GM23338 (cell line): ENCODE results near the gene GALNT1. TPM values are rescaled to one million over a fixed set of nuclear protein-coding genes. Genes with fewer than 3 reads are reported as not detected.

Source experiments
- ATAC-seq: fragments of 200-7000 bp; cut with Tn5 transposase; 3 replicates; pipeline ENCODE4 v1.9.1; 2020
- DNase-seq: peaks from one replicate; pipeline ENCODE4 v3.0.0-alpha.2; 2015; ENCODE audit warnings: low spot score
- H2AFZ ChIP-seq: fragments of 200-600 bp; sonication (generic); 2 replicates; pipeline ENCODE4 v1.8.0; 2016; ENCODE audit warnings: antibody characterized with exemption, mild to moderate bottlenecking, moderate library complexity
- H3F3A ChIP-seq: fragments of 200-600 bp; sonication (generic); replicated peaks from 2 replicates; pipeline ENCODE4 v1.8.0; 2017; ENCODE audit warnings: antibody characterized with exemption, mixed run types, low read depth
- H3K27ac ChIP-seq: fragments of 200-600 bp; sonication (generic); 2 replicates; pipeline ENCODE4 v1.6.1; 2016; ENCODE audit warnings: low read depth
- H3K27me3 ChIP-seq: fragments of 200-600 bp; sonication (generic); 2 replicates; pipeline ENCODE4 v1.8.0; 2016; ENCODE audit warnings: mild to moderate bottlenecking, mixed run types, moderate library complexity; ENCODE audit not compliant: insufficient read depth
- H3K36me3 ChIP-seq: fragments of 200-600 bp; sonication (generic); 2 replicates; pipeline ENCODE4 v1.8.0; 2016; ENCODE audit warnings: mild to moderate bottlenecking; ENCODE audit not compliant: insufficient read depth
- H3K4me1 ChIP-seq: fragments of 200-600 bp; sonication (generic); 2 replicates; pipeline ENCODE4 v1.8.0; 2016; ENCODE audit warnings: mild to moderate bottlenecking, moderate library complexity; ENCODE audit not compliant: insufficient read depth
- H3K4me2 ChIP-seq: fragments of 200-600 bp; sonication (generic); 2 replicates; pipeline ENCODE4 v1.7.1; 2017; ENCODE audit warnings: mixed run types
- H3K4me3 ChIP-seq: fragments of 200-600 bp; sonication (generic); 2 replicates; pipeline ENCODE4 v1.6.1; 2016; ENCODE audit warnings: mixed run types
- H3K79me2 ChIP-seq: fragments of 200-600 bp; sonication (generic); replicated peaks from 2 replicates; pipeline ENCODE4 v1.8.0; 2017; ENCODE audit warnings: mild to moderate bottlenecking; ENCODE audit not compliant: insufficient read depth
- H3K9me2 ChIP-seq: fragments of 200-600 bp; sonication (generic); 2 replicates; pipeline ENCODE4 v1.8.0; 2017; ENCODE audit not compliant: insufficient read depth
- H4K20me1 ChIP-seq: fragments of 200-600 bp; sonication (generic); replicated peaks from 2 replicates; pipeline ENCODE4 v1.8.0; 2017; ENCODE audit warnings: mild to moderate bottlenecking; ENCODE audit not compliant: insufficient read depth
- H3K27ac Mint-ChIP-seq: 2 replicates; pipeline ENCODE4 v1.8.0; 2020; ENCODE audit warnings: inconsistent platforms, mild to moderate bottlenecking, moderate library complexity, mixed read lengths
- H3K27me3 Mint-ChIP-seq: 3 replicates; pipeline ENCODE4 v1.8.0; 2022; ENCODE audit warnings: low read depth, mild to moderate bottlenecking, moderate library complexity, mixed read lengths, inconsistent platforms; ENCODE audit not compliant: insufficient read depth, poor library complexity
- H3K36me3 Mint-ChIP-seq: 3 replicates; pipeline ENCODE4 v1.8.0; 2021; ENCODE audit warnings: low read depth, mild to moderate bottlenecking, inconsistent platforms, moderate library complexity, mixed read lengths
- H3K4me1 Mint-ChIP-seq: 3 replicates; pipeline ENCODE4 v1.8.0; 2020; ENCODE audit warnings: mild to moderate bottlenecking, inconsistent platforms, mixed read lengths
- H3K4me3 Mint-ChIP-seq: 3 replicates; pipeline ENCODE4 v1.8.0; 2021; ENCODE audit warnings: moderate library complexity, mild to moderate bottlenecking, inconsistent platforms, mixed read lengths
- H3K9me3 Mint-ChIP-seq: 3 replicates; pipeline ENCODE4 v1.8.0; 2020; ENCODE audit warnings: moderate library complexity, mild to moderate bottlenecking, inconsistent platforms, mixed read lengths
- CREB1 ChIP-seq: fragments of 250-450 bp; sonication (Bioruptor Pico); IDR thresholded peaks from 2 replicates; pipeline ENCODE4 v1.5.0; 2020; ENCODE audit warnings: low read depth, mild to moderate bottlenecking, moderate library complexity
- CTCF ChIP-seq, 2 experiments: fragments of 200-600 bp in 1 of 2; sonication (generic) in 1 of 2; conservative IDR thresholded peaks; 2 replicates each; pipeline versions ENCODE4 v1.5.1 to v1.6.1; 2016 to 2017; ENCODE audit warnings: antibody characterized with exemption in 2 of 2, low read depth in 2 of 2, mild to moderate bottlenecking in 2 of 2, moderate library complexity in 1 of 2
- EZH2 ChIP-seq: fragments of 200-600 bp; sonication (generic); IDR thresholded peaks from one replicate; pipeline ENCODE4 v1.8.0; 2017; ENCODE audit warnings: antibody characterized with exemption, mild to moderate bottlenecking, low read depth; ENCODE audit not compliant: unreplicated experiment
- EZH2phosphoT487 ChIP-seq: fragments of 200-600 bp; sonication (generic); IDR thresholded peaks from one replicate; pipeline ENCODE4 v1.8.1; 2018; ENCODE audit warnings: antibody characterized with exemption; ENCODE audit not compliant: unreplicated experiment
- JUNB ChIP-seq: IDR thresholded peaks from one replicate; pipeline ENCODE4 v1.6.1; 2016; ENCODE audit warnings: antibody characterized with exemption; ENCODE audit not compliant: unreplicated experiment
- NANOG ChIP-seq: IDR thresholded peaks from 2 replicates; pipeline ENCODE4 v1.6.1; 2016; ENCODE audit warnings: antibody characterized with exemption, borderline replicate concordance
- ZNF114 ChIP-seq: fragments of 250-450 bp; sonication (Bioruptor Pico); IDR thresholded peaks from 2 replicates; pipeline ENCODE4 v1.5.0; 2020; ENCODE audit warnings: mild to moderate bottlenecking, moderate library complexity
- ZNF331 ChIP-seq: fragments of 250-450 bp; sonication (Bioruptor Pico); IDR thresholded peaks from 2 replicates; pipeline ENCODE4 v1.5.0; 2020; ENCODE audit warnings: low read depth, mild to moderate bottlenecking, moderate library complexity
- ZNF462 ChIP-seq: fragments of 250-450 bp; sonication (Bioruptor Pico); IDR thresholded peaks from 2 replicates; pipeline ENCODE4 v1.5.0; 2020; ENCODE audit warnings: mild to moderate bottlenecking, moderate library complexity
- polyA plus RNA-seq: library from polyadenylated mRNA; unstranded; fragments of >200 nt; fragmentation: Nextera tagmentation; extraction: Ambion mirVana; gene quantifications from 2 replicates; pipeline ENCODE4 v1.2.1, GENCODE V29; 2016
- total RNA-seq: library from RNA; depleted of rRNA; stranded (reverse); fragments of >200 nt; shearing (Covaris generic); gene quantifications from 2 replicates; pipeline ENCODE4 v1.2.3, GENCODE V29; 2014
- TF ChIP-seq, protein P1 (sequence below): IDR thresholded peaks from 2 replicates; pipeline ENCODE4 v1.6.1; 2016; ENCODE audit warnings: antibody characterized with exemption

The GALNT1 gene
- total and polyA plus RNA-seq, 2 experiments from 2014 or later: 37.4 to 60.8 TPM

- Histone ChIP-seq H2AFZ (peak overlapping the region; percentile 19; the same call in 1 of the 2 replicates), H3K27ac (no peak overlapping the region)
- peaks cover 6% of the 10 kb centered on the region for H3K36me3 Mint-ChIP-seq
Measured at GRCh38 chr18:35572644-35573043, 8.9 kb upstream of the GALNT1 start.

DNA sequence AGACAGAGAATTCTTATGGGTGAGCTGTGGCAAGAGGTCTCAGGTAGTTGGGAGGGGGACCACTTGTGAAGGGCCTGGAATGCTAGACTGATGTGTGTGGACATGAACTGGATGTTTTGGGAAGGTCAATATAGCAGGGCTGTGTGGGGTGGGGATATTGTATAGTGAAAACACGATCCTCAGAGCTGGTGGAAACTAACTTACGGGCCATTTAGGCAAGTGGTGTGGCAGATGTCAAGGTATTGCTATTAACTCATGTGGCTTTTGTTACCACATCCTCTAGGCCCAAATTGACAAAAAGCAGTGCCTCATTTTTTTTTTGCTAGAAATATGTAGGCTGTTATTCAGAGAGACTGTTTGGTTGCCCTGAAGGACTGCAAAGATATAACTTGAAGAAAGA lies 8.0 kb upstream of the GALNT1 start:
- H3K79me2 ChIP-seq: no peaks in the 10 kb centered on the region
- H3K4me3 ChIP-seq: no peak overlapping the region
- 0 out of 2 replicates have a peak overlapping the region, but pooled peaks have one; percentile 66 for H2AFZ ChIP-seq
- Mint-ChIP-seq H3K27me3 (no peaks in the 10 kb centered on the region), H3K9me3 (peaks cover 14% of the 10 kb centered on the region), H3K27ac (no peak overlapping the region), H3K4me3 (no peak overlapping the region), H3K36me3 (peaks cover 6% of the 10 kb centered on the region), H3K4me1 (no peaks in the 10 kb centered on the region)
- no peaks in the 10 kb centered on the region for H4K20me1 ChIP-seq
- H3F3A ChIP-seq: no peaks in the 10 kb centered on the region
- no peaks in the 10 kb centered on the region for H3K36me3 ChIP-seq
- TF ChIP-seq ZNF114 (CRISPR knock-in tag) (no peak), EZH2 (no peak), ZNF462 (CRISPR knock-in tag) (no peak)
- TF ChIP-seq, protein P1, sequence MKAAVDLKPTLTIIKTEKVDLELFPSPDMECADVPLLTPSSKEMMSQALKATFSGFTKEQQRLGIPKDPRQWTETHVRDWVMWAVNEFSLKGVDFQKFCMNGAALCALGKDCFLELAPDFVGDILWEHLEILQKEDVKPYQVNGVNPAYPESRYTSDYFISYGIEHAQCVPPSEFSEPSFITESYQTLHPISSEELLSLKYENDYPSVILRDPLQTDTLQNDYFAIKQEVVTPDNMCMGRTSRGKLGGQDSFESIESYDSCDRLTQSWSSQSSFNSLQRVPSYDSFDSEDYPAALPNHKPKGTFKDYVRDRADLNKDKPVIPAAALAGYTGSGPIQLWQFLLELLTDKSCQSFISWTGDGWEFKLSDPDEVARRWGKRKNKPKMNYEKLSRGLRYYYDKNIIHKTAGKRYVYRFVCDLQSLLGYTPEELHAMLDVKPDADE: no peak
- no peaks in the 10 kb centered on the region for H3K27me3 ChIP-seq
- H3K27ac ChIP-seq: no peak overlapping the region
- no peaks in the 10 kb centered on the region for H3K9me2 ChIP-seq
- ATAC-seq (no peak), DNase-seq (no peak)
- H3K4me1 ChIP-seq: no peaks in the 10 kb centered on the region
- no peak overlapping the region for H3K4me2 ChIP-seq

More at GRCh38 chr18:35572644-35573043, 8.9 kb upstream of the GALNT1 start:
- Mint-ChIP-seq H3K27ac (no peak overlapping the region), H3K4me3 (no peak overlapping the region), H3K27me3 (no peaks in the 10 kb centered on the region), H3K9me3 (peaks cover 14% of the 10 kb centered on the region), H3K4me1 (no peaks in the 10 kb centered on the region)
- Histone ChIP-seq H3K27me3 (no peaks in the 10 kb centered on the region), H3K9me2 (no peaks in the 10 kb centered on the region), H3K4me2 (no peak overlapping the region), H3K36me3 (no peaks in the 10 kb centered on the region), H3K4me1 (no peaks in the 10 kb centered on the region), H3K79me2 (no peaks in the 10 kb centered on the region), H3K4me3 (no peak overlapping the region), H3F3A (no peaks in the 10 kb centered on the region), H4K20me1 (no peaks in the 10 kb centered on the region)
- no peak for DNase-seq
- no peak for ATAC-seq
- no peak for TF ChIP-seq JUNB
- no peak for TF ChIP-seq NANOG
- no peak for TF ChIP-seq EZH2
- TF ChIP-seq CTCF (conservative IDR thresholded peaks at IDR 0.05; ENCODE audit: low read depth in 2 of 2): no peak
- no peak for TF ChIP-seq CREB1 (CRISPR knock-in tag)
- TF ChIP-seq ZNF331 (CRISPR knock-in tag): no peak
- TF ChIP-seq EZH2phosphoT487: no peak
